H1 (cell line): ENCODE data around the gene SMAGP. TPM values are rescaled to one million over a fixed set of nuclear protein-coding genes. Genes with fewer than 3 reads are reported as not detected.
A peak's percentile ranks its signal among the peaks of the same experiment; 100 is the strongest.
"Not testable (repeated sequence)": the region's sequence is repeated elsewhere in the genome, so short reads cannot be mapped to it uniquely, and the experiment has no call there.

Source experiments
- CTCF ChIA-PET: fragments of 300-600 bp; sonication (Branson Sonifier 250); formaldehyde crosslinking; loops from one replicate; lab custom pipeline; 2021; ENCODE audit not compliant: partially characterized antibody; lab: Charles Lee
- POLR2A ChIA-PET: fragments of 300-600 bp; sonication (Branson Sonifier 250); formaldehyde crosslinking; loops from one replicate; lab custom pipeline; 2021; ENCODE audit warnings: inconsistent platforms; ENCODE audit not compliant: partially characterized antibody; lab: Charles Lee
- DNase-seq, 2 experiments: peaks; one replicate each; pipeline versions ENCODE4 v3.0.0 to v3.0.0-alpha.2; 2010 to 2022; ENCODE audit warnings: low spot score in 2 of 2, low read depth in 1 of 2, mixed read lengths in 1 of 2
- FAIRE-seq: peaks from 2 replicates; lab custom pipeline; 2011; peaks lifted over from hg19 to GRCh38; lab: Jason Lieb, UNC
- H2AFZ ChIP-seq: 2 replicates; pipeline ENCODE4 v1.8.1; 2012; ENCODE audit warnings: low read length, inconsistent platforms
- H2AK5ac ChIP-seq: 2 replicates; pipeline ENCODE4 v1.6.1; 2013; ENCODE audit warnings: low read depth, low read length
- H2BK120ac ChIP-seq: replicated peaks from 2 replicates; pipeline ENCODE3; 2013; ENCODE audit warnings: low read depth, low read length, inconsistent platforms
- H2BK12ac ChIP-seq: 2 replicates; pipeline ENCODE4 v1.6.1; 2013; ENCODE audit warnings: low read depth, low read length
- H2BK15ac ChIP-seq: 2 replicates; pipeline ENCODE4 v1.6.1; 2013; ENCODE audit warnings: low read length
- H2BK20ac ChIP-seq: 2 replicates; pipeline ENCODE4 v1.6.1; 2013; ENCODE audit warnings: low read length
- H2BK5ac ChIP-seq: 2 replicates; pipeline ENCODE4 v1.6.1; 2013; ENCODE audit warnings: low read depth, low read length
- H3K14ac ChIP-seq: 2 replicates; pipeline ENCODE4 v1.6.1; 2013; ENCODE audit warnings: inconsistent platforms; ENCODE audit not compliant: insufficient read length
- H3K18ac ChIP-seq: 2 replicates; pipeline ENCODE4 v1.6.1; 2013; ENCODE audit warnings: low read length; ENCODE audit errors: extremely low read depth
- H3K23ac ChIP-seq: 2 replicates; pipeline ENCODE4 v1.6.1; 2013; ENCODE audit warnings: inconsistent platforms; ENCODE audit not compliant: insufficient read length
- H3K23me2 ChIP-seq: 2 replicates; pipeline ENCODE4 v1.6.1; 2013; ENCODE audit warnings: low read depth, low read length
- H3K27ac ChIP-seq: 2 replicates; pipeline ENCODE4 v1.6.1; 2011; ENCODE audit warnings: low read depth, low read length, inconsistent platforms
- H3K27me3 ChIP-seq, 4 experiments: replicated peaks in 1 of 4; 1 replicate in 1 of 4; 2 replicates in 3 of 4; pipeline versions ENCODE4 v1.6.1 to v1.8.1; 2011 to 2013; ENCODE audit warnings: low read length in 3 of 4, mild to moderate bottlenecking in 3 of 4, inconsistent platforms in 2 of 4, mixed read lengths in 2 of 4, moderate library complexity in 1 of 4; ENCODE audit not compliant: control insufficient read depth in 3 of 4, insufficient read depth in 3 of 4; ENCODE audit errors: extremely low read depth in 1 of 4
- H3K36me3 ChIP-seq, 4 experiments: 2 replicates each; pipeline versions ENCODE4 v1.6.1 to v1.8.1; 2011 to 2013; ENCODE audit warnings: mild to moderate bottlenecking in 4 of 4, low read length in 3 of 4, moderate library complexity in 2 of 4, control low read depth in 1 of 4, inconsistent platforms in 1 of 4; ENCODE audit not compliant: insufficient read depth in 4 of 4, control insufficient read depth in 2 of 4
- H3K4ac ChIP-seq: replicated peaks from 2 replicates; pipeline ENCODE3; 2013; ENCODE audit warnings: low read length, low read depth, mixed read lengths, inconsistent platforms; ENCODE audit not compliant: insufficient read length
- H3K4me1 ChIP-seq, 4 experiments: replicated peaks in 1 of 4; 1 replicate in 1 of 4; 2 replicates in 3 of 4; pipeline versions ENCODE4 v1.6.1 to v1.8.1; 2011 to 2013; ENCODE audit warnings: low read length in 3 of 4, inconsistent platforms in 2 of 4, mixed read lengths in 1 of 4; ENCODE audit not compliant: insufficient read depth in 4 of 4, control insufficient read depth in 3 of 4
- H3K4me2 ChIP-seq, 2 experiments: 2 replicates each; pipeline versions ENCODE4 v1.6.1 to v1.8.1; 2011 to 2013; ENCODE audit warnings: low read depth in 2 of 2, low read length in 2 of 2, control low read depth in 1 of 2, inconsistent platforms in 1 of 2, mild to moderate bottlenecking in 1 of 2; ENCODE audit not compliant: insufficient read depth in 1 of 2
- H3K4me3 ChIP-seq, 4 experiments: fragments of 200-600, 300-600 bp in 1 of 4; sonication (generic), shearing (Covaris generic), sonication (Bioruptor Twin) in 1 of 4; 2 replicates each; pipeline versions ENCODE4 v1.5.1 to v1.8.1; 2011 to 2016; ENCODE audit warnings: low read length in 4 of 4, low read depth in 3 of 4, control low read depth in 2 of 4, inconsistent platforms in 2 of 4, mild to moderate bottlenecking in 2 of 4, mixed read lengths in 1 of 4, moderate library complexity in 1 of 4; ENCODE audit not compliant: insufficient read depth in 2 of 4; ENCODE audit errors: extremely low read depth in 1 of 4
- H3K56ac ChIP-seq: replicated peaks from 2 replicates; pipeline ENCODE3; 2013; ENCODE audit warnings: low read depth, mild to moderate bottlenecking, mixed read lengths, low read length, inconsistent platforms; ENCODE audit not compliant: insufficient read length
- H3K79me1 ChIP-seq: 2 replicates; pipeline ENCODE4 v1.6.1; 2013; ENCODE audit warnings: low read depth, low read length, control low read depth
- H3K79me2 ChIP-seq, 2 experiments: 2 replicates each; pipeline versions ENCODE4 v1.6.1 to v1.8.1; 2012 to 2013; ENCODE audit warnings: low read length in 2 of 2, mild to moderate bottlenecking in 2 of 2, inconsistent platforms in 1 of 2; ENCODE audit not compliant: insufficient read depth in 2 of 2, control insufficient read depth in 1 of 2
- H3K9ac ChIP-seq, 4 experiments: replicated peaks in 1 of 4; 1 replicate in 1 of 4; 2 replicates in 3 of 4; pipeline versions ENCODE4 v1.6.1 to v1.8.1; 2011 to 2013; ENCODE audit warnings: low read depth in 3 of 4, low read length in 3 of 4, control low read depth in 2 of 4, mild to moderate bottlenecking in 2 of 4, moderate library complexity in 2 of 4, inconsistent platforms in 1 of 4; ENCODE audit errors: extremely low read depth in 1 of 4
- H3K9me3 ChIP-seq, 2 experiments: 2 replicates each; pipeline versions ENCODE4 v1.6.1 to v1.8.1; 2012 to 2013; ENCODE audit warnings: mild to moderate bottlenecking in 2 of 2, moderate library complexity in 2 of 2, control low read depth in 1 of 2, inconsistent platforms in 1 of 2, low read depth in 1 of 2, low read length in 1 of 2, mixed read lengths in 1 of 2; ENCODE audit not compliant: insufficient read depth in 2 of 2
- H4K20me1 ChIP-seq, 2 experiments: replicated peaks in 1 of 2; 2 replicates each; pipeline versions ENCODE3 to v1.8.1; 2011 to 2013; ENCODE audit warnings: inconsistent platforms in 2 of 2, low read length in 2 of 2, mild to moderate bottlenecking in 1 of 2; ENCODE audit not compliant: insufficient read depth in 2 of 2, control insufficient read depth in 1 of 2
- H4K5ac ChIP-seq: 2 replicates; pipeline ENCODE4 v1.6.1; 2013; ENCODE audit warnings: low read length, low read depth, mixed read lengths, inconsistent platforms; ENCODE audit not compliant: insufficient read length
- H4K8ac ChIP-seq: 2 replicates; pipeline ENCODE4 v1.8.0; 2013; ENCODE audit warnings: mild to moderate bottlenecking, moderate library complexity, low read length, inconsistent platforms; ENCODE audit not compliant: insufficient read depth; ENCODE audit errors: extremely low read depth
- H4K91ac ChIP-seq: replicated peaks from 2 replicates; pipeline ENCODE3; 2013; ENCODE audit warnings: low read length, mixed read lengths, inconsistent platforms; ENCODE audit not compliant: insufficient read length
- WGBS, 2 experiments: shearing (Covaris generic) in 1 of 2; methylation state at CpG; one replicate each; pipeline versions ENCODE4 v1.1.6 to v1.1.7; 2013 to 2015; ENCODE audit warnings: low lambda C conversion rate in 2 of 2, mixed read lengths in 2 of 2, inconsistent platforms in 1 of 2, low coverage in 1 of 2, missing lambda C conversion rate in 1 of 2; ENCODE audit not compliant: insufficient replicate concordance in 2 of 2, insufficient coverage in 1 of 2, insufficient read length in 1 of 2; ENCODE audit errors: extremely low coverage in 1 of 2, missing lambda C conversion rate in 1 of 2; 5-methylcytosine and 5-hydroxymethylcytosine counted together
- polyA plus RNA-seq, 7 experiments: library from polyadenylated mRNA; depleted of rRNA in 3 of 7; stranded (reverse) in 5 of 7; unstranded in 2 of 7; fragments of >200 nt in 5 of 7; fragments of 200-250 nt in 2 of 7; gene quantifications; 1 replicate in 5 of 7; 2 replicates in 1 of 7; 4 replicates in 1 of 7; pipeline versions ENCODE4 v1.2.1 to v1.2.3, GENCODE V29; 2011 to 2013; ENCODE audit warnings: missing spikeins in 2 of 7, mixed read lengths in 2 of 7
- total RNA-seq: library from RNA; stranded (reverse); fragmentation: NEBNext Ultra II Directional; extraction: Animal tissue kit (Norgen Biotek cat#: 25700); gene quantifications from 2 replicates; pipeline ENCODE4 v1.2.1, GENCODE V29; 2021

Gene SMAGP
- total and polyA plus RNA-seq, 2 of the 8 experiments (the other 6 are each of a cell fraction or from before 2014, with no cell fraction given), result 9.4 to 12.7 TPM

- Histone ChIP-seq H3K4me2 (0 out of 4 replicates have a peak overlapping the region, but pooled peaks of 1 of the 2 experiments have one; percentile 35), H2AFZ (peak overlapping the region; percentile 65; the same call in 1 of the 2 replicates), H3K4me1 (peaks cover 2 to 15% (median 7%) of the 10 kb centered on the region in 4 experiments; a peak in 5 of 7 replicates)
- not testable (repeated sequence) for H2AK5ac ChIP-seq, H3K14ac ChIP-seq, DNase-seq, H3K36me3 ChIP-seq, H3K79me2 ChIP-seq, H3K23ac ChIP-seq, H3K27ac ChIP-seq, H3K9me3 ChIP-seq, H3K56ac ChIP-seq, H4K20me1 ChIP-seq, FAIRE-seq, H3K4me3 ChIP-seq, H2BK5ac ChIP-seq, H3K23me2 ChIP-seq, H3K27me3 ChIP-seq, H4K5ac ChIP-seq, H3K4ac ChIP-seq, H3K79me1 ChIP-seq, H2BK120ac ChIP-seq, H4K8ac ChIP-seq, H2BK12ac ChIP-seq, H2BK15ac ChIP-seq, H4K91ac ChIP-seq, H3K9ac ChIP-seq, H2BK20ac ChIP-seq, H3K18ac ChIP-seq
- 87% methylated on average over 7 of the region's 8 CpGs; no CpG with 5 or more reads in 1 of the 2 experiments for WGBS, 2 experiments
- CTCF ChIA-PET, result interaction anchor here (0.6 to 3.1 kb wide), 7 partner anchors 10 to 714 kb away, joined by 3 to 11 read pairs (median 3); partner anchors contain the start of gene SMAGP
- POLR2A ChIA-PET, result interaction anchor here (0.7 to 1.9 kb wide), 5 partner anchors 9 to 100 kb away, joined by 3 to 5 read pairs (median 3); partner anchors contain the start of gene POU6F1
These were observed 48.0 kb upstream of the SMAGP start for GRCh38 chr12:51318057-51318806.
